Measurements from ENCODE around the gene EMC10.

Gene EMC10

DNA sequence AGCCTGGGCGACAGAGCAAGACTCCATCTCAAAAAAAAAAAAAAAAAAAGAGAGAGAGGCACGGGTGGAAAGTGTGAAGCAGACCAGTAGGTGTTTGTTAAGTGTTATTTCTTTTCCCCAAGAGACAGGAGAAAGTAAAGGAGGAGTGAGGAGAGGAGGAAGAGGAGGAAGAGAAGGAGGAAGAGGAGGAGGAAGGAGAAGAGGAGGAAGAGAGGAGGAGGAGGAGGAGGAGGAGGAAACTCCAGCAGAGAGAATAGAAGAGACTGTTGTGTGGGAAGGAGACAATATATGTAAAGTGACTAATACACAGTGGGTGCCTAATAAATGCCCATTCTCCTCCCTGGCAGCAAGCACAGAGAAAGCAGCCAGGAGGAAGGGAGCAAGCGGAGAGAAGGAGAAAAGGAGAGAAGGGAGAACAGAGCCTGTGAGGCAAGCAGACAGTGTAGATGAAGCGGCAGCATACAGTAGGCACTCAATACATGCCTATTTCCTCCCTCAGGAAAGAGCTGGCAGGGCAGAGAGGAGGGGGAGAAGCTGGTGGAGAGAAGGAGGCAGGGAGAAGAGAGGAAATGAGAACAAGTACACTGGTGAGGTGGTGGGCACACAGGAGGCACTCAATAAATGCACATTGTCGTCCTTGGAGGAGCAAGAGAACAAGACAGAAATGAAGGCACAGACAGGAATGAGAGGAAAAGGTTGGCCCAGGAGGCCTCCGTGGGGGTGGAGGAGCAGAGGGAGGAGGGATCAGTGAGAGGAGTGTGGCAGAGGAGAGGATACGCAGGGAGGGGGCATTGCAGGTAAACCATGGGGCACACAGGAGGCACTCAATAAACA, 18.1 kb downstream of the EMC10 start:
- Histone ChIP-seq H3K4me1 (ENCODE audit: control insufficient read depth, insufficient read depth, low read length) (no peaks in the 10 kb centered on the region), H3K9me3 (ENCODE audit: control insufficient read depth, insufficient read depth, low read depth, low read length) (no peaks in the 10 kb centered on the region), H3K4me3 (ENCODE audit: low read depth, low read length) (no peak overlapping the region), H3K27ac (ENCODE audit: extremely low read depth, low read depth, low read length) (no peak overlapping the region), H3K36me3 (ENCODE audit: control insufficient read depth in 2 of 2, insufficient read depth in 1 of 2, low read length in 2 of 2) (peaks cover 0 to 3% of the 10 kb centered on the region in 2 experiments; a peak in 1 of 3 replicates)
- TF ChIP-seq ZNF366 (tag by site-specific recombination; conservative IDR thresholded peaks at IDR 0.05), result peak; percentile 72
- peak; percentile 95 for TF ChIP-seq EGR2 (tag by site-specific recombination; IDR thresholded peaks at IDR 0.05; ENCODE audit: low read depth)
- TF ChIP-seq ZFHX2 (tag by site-specific recombination; conservative IDR thresholded peaks at IDR 0.05), result peak; percentile 81
- TF ChIP-seq ZNF341 (tag by site-specific recombination; IDR thresholded peaks at IDR 0.05; ENCODE audit: low read depth), result no peak
- peak; percentile 40; the same call in 1 of the 2 replicates for TF ChIP-seq PRDM1 (tag by site-specific recombination; IDR thresholded peaks at IDR 0.05)
- TF ChIP-seq TCF7L2 (IDR thresholded peaks at IDR 0.05; ENCODE audit: borderline replicate concordance, low read depth, low read length), result no peak
- peak; percentile 98 for TF ChIP-seq ZNF792 (tag by site-specific recombination; IDR thresholded peaks at IDR 0.05)
- TF ChIP-seq, protein P1, sequence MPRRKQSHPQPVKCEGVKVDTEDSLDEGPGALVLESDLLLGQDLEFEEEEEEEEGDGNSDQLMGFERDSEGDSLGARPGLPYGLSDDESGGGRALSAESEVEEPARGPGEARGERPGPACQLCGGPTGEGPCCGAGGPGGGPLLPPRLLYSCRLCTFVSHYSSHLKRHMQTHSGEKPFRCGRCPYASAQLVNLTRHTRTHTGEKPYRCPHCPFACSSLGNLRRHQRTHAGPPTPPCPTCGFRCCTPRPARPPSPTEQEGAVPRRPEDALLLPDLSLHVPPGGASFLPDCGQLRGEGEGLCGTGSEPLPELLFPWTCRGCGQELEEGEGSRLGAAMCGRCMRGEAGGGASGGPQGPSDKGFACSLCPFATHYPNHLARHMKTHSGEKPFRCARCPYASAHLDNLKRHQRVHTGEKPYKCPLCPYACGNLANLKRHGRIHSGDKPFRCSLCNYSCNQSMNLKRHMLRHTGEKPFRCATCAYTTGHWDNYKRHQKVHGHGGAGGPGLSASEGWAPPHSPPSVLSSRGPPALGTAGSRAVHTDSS (tag by site-specific recombination; IDR thresholded peaks at IDR 0.05), result peak; percentile 94
- ChIA-PET CTCF (interaction anchor here (0.9 to 1.0 kb wide), 2 partner anchors 126 to 284 kb away, joined by 3 read pairs; no protein-coding TSS in a partner anchor), POLR2A (interaction anchor here (0.7 kb wide), 1 partner anchor 72 kb away, joined by 3 read pairs; no protein-coding TSS in a partner anchor)

DNA sequence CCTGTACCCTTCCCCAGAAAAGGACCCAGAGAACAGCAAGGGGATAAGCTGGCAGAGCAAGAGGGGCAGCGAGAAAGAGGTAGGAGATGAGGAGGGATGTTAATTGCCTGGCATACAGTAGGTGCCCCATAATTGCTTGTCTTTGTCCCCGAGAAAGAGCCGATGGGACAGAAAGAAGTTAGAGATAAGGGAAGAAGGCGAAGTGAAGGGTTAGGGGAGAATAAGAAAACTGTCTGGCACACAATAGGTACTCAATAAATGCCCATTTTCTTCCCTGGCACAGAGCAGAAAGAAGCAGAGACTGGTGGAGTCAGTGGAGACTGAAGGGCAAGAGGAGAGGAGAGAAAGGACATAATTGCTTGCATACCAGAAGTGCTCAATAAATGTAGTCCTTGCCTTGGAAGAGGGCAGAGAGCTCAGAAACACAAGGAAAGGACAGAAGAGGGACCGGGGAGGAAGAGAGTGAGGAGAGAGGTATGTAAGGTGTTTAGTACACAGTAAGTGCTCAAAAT, 18.8 kb downstream of the EMC10 start:
- peaks cover 0 to 3% of the 10 kb centered on the region in 2 experiments; a peak in 1 of 3 replicates for H3K36me3 ChIP-seq (ENCODE audit: control insufficient read depth in 2 of 2, insufficient read depth in 1 of 2, low read length in 2 of 2)
- H3K9me3 ChIP-seq (ENCODE audit: control insufficient read depth, insufficient read depth, low read depth, low read length), result no peaks in the 10 kb centered on the region
- peaks cover under 1% of the 10 kb centered on the region; the same call in 1 of the 2 replicates for H3K4me1 ChIP-seq (ENCODE audit: control insufficient read depth, insufficient read depth, low read length)
- ChIA-PET POLR2A (no interaction called here), CTCF (interaction anchor here (1.0 kb wide), 1 partner anchor 283 kb away, joined by 3 read pairs; no protein-coding TSS in a partner anchor)
- H3K4me3 ChIP-seq (ENCODE audit: low read depth, low read length), result no peak overlapping the region
- TF ChIP-seq ZNF792 (tag by site-specific recombination; IDR thresholded peaks at IDR 0.05), result peak; percentile 92; the same call in 1 of the 2 replicates
- no peak for TF ChIP-seq ZNF585B (tag by site-specific recombination; IDR thresholded peaks at IDR 0.05)
- no peak for TF ChIP-seq MZF1 (tag by site-specific recombination; IDR thresholded peaks at IDR 0.05; ENCODE audit: borderline replicate concordance)
- TF ChIP-seq ZNF174 (tag by site-specific recombination; IDR thresholded peaks at IDR 0.05), result no peak
- TF ChIP-seq PRDM1 (tag by site-specific recombination; IDR thresholded peaks at IDR 0.05), result peak; percentile 83
- TF ChIP-seq, protein P2, sequence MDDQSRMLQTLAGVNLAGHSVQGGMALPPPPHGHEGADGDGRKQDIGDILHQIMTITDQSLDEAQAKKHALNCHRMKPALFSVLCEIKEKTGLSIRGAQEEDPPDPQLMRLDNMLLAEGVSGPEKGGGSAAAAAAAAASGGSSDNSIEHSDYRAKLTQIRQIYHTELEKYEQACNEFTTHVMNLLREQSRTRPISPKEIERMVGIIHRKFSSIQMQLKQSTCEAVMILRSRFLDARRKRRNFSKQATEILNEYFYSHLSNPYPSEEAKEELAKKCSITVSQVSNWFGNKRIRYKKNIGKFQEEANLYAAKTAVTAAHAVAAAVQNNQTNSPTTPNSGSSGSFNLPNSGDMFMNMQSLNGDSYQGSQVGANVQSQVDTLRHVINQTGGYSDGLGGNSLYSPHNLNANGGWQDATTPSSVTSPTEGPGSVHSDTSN (CRISPR knock-in tag; IDR thresholded peaks at IDR 0.05), result no peak
- no peak for TF ChIP-seq ZNF558 (tag by site-specific recombination; IDR thresholded peaks at IDR 0.05)
- H3K27ac ChIP-seq (ENCODE audit: extremely low read depth, low read depth, low read length), result no peak overlapping the region

DNA sequence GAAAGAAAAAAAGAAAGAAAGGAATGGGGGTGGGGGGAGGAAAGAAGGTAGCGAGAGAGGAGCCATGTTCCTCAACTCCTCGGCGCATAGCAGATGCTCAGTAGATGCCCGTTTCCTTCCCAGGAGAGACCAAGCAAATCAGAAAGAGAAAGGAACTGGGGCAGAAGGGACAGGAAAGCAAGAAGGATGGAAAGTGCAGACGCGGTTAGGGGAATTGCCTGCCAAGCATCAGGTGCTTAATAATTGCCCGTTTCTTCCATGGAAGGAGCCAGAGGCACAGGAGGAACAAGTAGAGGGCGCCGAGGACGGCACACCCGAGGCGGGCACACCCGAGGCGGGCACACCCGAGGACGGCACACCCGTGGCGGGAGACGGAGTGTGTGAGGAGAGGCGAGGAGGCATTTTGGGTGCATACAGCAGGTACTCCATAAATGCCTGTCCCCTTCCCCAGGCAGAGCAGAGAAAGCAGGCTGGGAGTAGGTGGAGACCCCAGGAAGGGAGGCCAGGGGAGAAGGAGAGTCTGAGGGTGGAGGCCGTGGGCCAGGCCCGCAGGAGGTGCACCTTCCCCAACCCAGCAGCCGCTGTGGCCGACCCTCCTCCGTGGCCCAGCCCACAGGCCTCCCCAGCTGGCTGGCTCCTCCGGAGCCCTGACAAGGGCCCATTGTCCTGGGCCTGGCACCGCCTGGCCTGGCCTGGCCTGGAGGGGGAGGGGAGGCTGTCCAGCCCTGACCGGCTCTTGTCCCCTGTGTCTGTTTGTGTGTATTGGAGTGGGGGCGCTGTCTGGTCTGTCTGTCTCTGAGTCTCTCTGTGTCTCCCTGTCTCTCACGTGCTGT, 20.1 kb downstream of the EMC10 start:
- POLR2A ChIA-PET, result interaction anchor here (0.6 to 1.5 kb wide), 2 partner anchors 15 to 242 kb away, joined by 3 to 8 read pairs; partner anchors contain the start of gene JOSD2
- Histone ChIP-seq H3K9me3 (ENCODE audit: control insufficient read depth, insufficient read depth, low read depth, low read length) (no peaks in the 10 kb centered on the region), H3K4me1 (ENCODE audit: control insufficient read depth, insufficient read depth, low read length) (peaks cover 7% of the 10 kb centered on the region), H3K36me3 (ENCODE audit: control insufficient read depth in 2 of 2, insufficient read depth in 1 of 2, low read length in 2 of 2) (no peaks in the 10 kb centered on the region), H3K27ac (ENCODE audit: extremely low read depth, low read depth, low read length) (no peak overlapping the region), H3K4me3 (ENCODE audit: low read depth, low read length) (no peak overlapping the region)
- CTCF ChIA-PET, result interaction anchor here (0.5 to 0.7 kb wide), 4 partner anchors 23 to 586 kb away, joined by 3 to 4 read pairs (median 4); no protein-coding TSS in a partner anchor
- TF ChIP-seq, protein P3, sequence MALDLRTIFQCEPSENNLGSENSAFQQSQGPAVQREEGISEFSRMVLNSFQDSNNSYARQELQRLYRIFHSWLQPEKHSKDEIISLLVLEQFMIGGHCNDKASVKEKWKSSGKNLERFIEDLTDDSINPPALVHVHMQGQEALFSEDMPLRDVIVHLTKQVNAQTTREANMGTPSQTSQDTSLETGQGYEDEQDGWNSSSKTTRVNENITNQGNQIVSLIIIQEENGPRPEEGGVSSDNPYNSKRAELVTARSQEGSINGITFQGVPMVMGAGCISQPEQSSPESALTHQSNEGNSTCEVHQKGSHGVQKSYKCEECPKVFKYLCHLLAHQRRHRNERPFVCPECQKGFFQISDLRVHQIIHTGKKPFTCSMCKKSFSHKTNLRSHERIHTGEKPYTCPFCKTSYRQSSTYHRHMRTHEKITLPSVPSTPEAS (tag by site-specific recombination; IDR thresholded peaks at IDR 0.05), result no peak
- TF ChIP-seq ZNF76 (tag by site-specific recombination; IDR thresholded peaks at IDR 0.05; ENCODE audit: borderline replicate concordance, low read depth) (no peak), KLF1 (tag by site-specific recombination; IDR thresholded peaks at IDR 0.05) (peak; percentile 96), PRDM1 (tag by site-specific recombination; IDR thresholded peaks at IDR 0.05) (peak; percentile 84), KLF16 (tag by site-specific recombination; IDR thresholded peaks at IDR 0.05) (no peak), ZNF610 (tag by site-specific recombination; IDR thresholded peaks at IDR 0.05; ENCODE audit: borderline replicate concordance) (no peak), ZNF521 (tag by site-specific recombination; IDR thresholded peaks at IDR 0.05) (no peak), ZNF514 (tag by site-specific recombination; IDR thresholded peaks at IDR 0.05) (no peak)
- TF ChIP-seq, protein P4, sequence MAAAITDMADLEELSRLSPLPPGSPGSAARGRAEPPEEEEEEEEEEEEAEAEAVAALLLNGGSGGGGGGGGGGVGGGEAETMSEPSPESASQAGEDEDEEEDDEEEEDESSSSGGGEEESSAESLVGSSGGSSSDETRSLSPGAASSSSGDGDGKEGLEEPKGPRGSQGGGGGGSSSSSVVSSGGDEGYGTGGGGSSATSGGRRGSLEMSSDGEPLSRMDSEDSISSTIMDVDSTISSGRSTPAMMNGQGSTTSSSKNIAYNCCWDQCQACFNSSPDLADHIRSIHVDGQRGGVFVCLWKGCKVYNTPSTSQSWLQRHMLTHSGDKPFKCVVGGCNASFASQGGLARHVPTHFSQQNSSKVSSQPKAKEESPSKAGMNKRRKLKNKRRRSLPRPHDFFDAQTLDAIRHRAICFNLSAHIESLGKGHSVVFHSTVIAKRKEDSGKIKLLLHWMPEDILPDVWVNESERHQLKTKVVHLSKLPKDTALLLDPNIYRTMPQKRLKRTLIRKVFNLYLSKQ (tag by site-specific recombination; IDR thresholded peaks at IDR 0.05; ENCODE audit: borderline replicate concordance), result no peak

All from HEK293 (cell line).